C4-2B (cell line): ENCODE data around the gene AGBL4.

ENCODE experiments used
- H3K27ac ChIP-seq: fragments of 450-650 bp; 2 replicates; pipeline ENCODE4 v1.5.1; 2017
- ZFX ChIP-seq: fragments of 450-650 bp; IDR thresholded peaks from 2 replicates; pipeline ENCODE4 v1.6.1; 2017
- TF ChIP-seq, protein P1 (sequence below): fragments of 450-650 bp; conservative IDR thresholded peaks from 2 replicates; pipeline ENCODE4 v1.5.1; 2017; ENCODE audit warnings: mild to moderate bottlenecking

Gene AGBL4

DNA sequence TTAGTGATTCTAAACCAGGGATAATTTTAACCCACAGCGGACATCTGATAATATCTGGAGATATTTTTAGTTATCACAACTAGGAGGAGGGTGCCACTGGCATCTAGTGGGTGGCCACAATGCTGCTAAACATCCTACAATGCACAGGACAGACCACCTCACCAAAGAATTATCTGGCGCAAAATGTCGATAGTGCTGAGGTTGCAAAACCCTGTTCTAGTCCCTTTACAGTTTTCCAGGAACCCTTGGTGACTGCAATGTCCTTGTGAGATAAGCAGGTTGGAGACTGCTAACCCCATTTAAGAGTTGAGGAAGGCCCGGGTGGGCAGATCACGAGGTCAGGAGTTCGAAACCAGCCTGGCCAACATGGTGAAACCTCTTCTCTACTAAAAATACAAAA is 1083.9 kb downstream of the AGBL4 start:
- no peak overlapping the region for H3K27ac ChIP-seq
- no peak for TF ChIP-seq ZFX

DNA sequence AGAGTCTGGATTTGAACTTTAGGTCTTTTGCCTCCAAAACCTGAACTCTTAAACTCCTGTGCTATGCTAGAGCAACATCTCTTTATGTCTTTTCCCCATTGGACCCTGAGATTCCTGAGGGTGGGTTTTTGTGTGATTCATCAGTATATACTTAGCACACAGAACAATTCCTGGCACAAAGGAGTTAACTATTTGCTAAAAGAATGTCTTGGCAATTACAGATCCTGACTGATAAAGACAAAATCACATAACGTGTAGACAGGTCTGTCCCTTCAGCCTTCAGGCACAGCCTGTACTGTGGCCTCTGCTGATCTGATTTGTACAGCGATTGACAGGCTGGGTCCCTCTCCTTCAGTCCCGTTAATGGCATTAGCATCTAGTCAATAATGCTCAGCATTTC is 1084.7 kb downstream of the AGBL4 start:
- no peak overlapping the region for H3K27ac ChIP-seq
- TF ChIP-seq, protein P1, sequence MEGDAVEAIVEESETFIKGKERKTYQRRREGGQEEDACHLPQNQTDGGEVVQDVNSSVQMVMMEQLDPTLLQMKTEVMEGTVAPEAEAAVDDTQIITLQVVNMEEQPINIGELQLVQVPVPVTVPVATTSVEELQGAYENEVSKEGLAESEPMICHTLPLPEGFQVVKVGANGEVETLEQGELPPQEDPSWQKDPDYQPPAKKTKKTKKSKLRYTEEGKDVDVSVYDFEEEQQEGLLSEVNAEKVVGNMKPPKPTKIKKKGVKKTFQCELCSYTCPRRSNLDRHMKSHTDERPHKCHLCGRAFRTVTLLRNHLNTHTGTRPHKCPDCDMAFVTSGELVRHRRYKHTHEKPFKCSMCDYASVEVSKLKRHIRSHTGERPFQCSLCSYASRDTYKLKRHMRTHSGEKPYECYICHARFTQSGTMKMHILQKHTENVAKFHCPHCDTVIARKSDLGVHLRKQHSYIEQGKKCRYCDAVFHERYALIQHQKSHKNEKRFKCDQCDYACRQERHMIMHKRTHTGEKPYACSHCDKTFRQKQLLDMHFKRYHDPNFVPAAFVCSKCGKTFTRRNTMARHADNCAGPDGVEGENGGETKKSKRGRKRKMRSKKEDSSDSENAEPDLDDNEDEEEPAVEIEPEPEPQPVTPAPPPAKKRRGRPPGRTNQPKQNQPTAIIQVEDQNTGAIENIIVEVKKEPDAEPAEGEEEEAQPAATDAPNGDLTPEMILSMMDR = no peak
- TF ChIP-seq ZFX = no peak

DNA sequence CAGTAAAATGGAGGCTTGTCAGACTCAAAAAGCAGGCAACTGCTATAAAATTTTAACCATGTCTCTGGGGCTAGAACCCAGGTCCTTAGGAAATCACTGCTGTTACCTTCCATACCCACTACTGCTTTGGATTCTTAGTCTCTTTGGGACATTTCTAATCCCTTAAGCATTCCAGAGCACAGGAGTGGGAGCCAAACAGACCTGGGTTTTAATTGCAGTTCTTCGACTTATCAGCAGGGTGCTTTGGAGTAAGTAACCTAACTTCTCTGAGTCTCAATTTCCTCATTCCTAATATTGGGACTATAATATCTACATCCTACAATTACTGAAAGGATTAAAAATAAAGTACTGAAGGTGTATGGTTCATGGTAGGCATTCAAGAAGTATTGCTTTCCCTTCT is 1086.0 kb downstream of the AGBL4 start:
- TF ChIP-seq, protein P1 = peak; percentile 50
- no peak for TF ChIP-seq ZFX
- no peak overlapping the region for H3K27ac ChIP-seq

DNA sequence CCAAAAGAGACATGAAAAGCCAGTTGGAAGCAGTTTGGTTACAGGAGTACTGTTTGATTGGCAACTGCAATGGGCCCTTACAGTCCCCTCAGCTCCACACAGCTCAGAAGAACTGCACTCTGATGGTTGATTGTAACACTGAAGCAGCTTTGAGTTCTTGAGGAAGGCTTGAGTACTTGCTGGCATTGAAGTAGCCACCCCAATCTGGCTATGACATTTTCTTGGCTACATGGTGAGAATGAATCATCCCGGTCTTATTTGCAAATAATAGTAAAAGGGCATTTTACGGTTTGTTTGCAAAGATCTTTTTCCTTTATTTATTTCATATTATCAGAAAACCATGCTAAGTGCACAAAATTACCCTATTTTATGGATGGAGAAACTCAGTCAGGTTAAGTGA is 1087.3 kb downstream of the AGBL4 start:
- H3K27ac ChIP-seq = no peak overlapping the region
- TF ChIP-seq, protein P1 = no peak
- TF ChIP-seq ZFX = no peak

DNA sequence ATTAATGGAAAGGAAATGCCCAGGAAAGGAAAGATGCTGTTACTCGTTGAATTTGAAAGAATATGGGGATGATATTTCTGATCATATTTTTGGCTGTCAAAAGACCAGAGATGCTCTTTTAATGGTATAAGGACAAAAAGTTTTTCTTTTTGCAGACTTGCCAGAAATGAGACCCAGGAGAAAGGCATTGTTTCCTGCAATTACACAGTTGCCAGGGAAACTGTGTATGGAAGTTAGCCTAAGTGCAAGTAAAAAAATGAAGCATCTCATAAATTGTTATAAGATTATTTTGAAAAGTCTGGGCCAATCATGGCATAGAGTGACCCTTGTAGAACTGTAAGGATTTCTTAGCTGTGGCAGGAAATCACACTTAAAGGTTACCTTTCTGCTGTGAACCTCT is 1091.4 kb downstream of the AGBL4 start:
- H3K27ac ChIP-seq = no peak overlapping the region
- no peak for TF ChIP-seq ZFX
- TF ChIP-seq, protein P1 = no peak

DNA sequence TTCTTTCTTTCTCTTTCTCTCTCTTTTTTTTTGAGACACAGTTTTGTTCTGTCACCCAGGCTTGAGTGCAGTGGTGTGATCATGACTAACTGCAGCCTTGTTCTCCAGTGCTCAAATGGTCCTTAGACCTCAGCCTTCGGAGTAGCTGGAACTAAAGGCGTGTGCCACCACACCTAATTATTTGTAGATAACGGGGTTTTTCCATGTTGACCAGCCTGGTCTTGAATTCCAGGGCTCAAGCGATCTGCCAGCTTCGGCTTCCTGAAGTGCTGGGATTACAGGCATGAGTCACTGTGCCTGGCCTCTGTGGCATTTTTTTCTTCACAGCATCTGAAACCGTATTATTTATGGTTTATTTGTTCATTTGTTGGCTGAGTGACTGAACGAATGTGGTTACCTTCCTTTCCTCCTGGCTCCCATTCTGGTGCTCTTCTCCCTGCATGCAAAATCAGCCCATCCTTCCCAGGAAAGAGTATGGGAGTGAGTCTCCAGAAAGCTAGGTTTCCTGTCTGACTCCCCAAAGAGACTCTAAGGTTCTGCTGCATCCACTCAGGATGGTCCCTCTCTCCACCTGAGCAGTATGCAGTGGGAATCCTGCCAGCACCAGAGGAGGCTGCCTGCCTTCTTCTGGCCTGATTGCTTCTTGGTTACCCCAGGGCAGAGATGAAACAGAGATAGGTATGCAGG is 1092.1 kb downstream of the AGBL4 start:
- TF ChIP-seq ZFX = no peak
- TF ChIP-seq, protein P1 = no peak
- H3K27ac ChIP-seq = no peak overlapping the region

DNA sequence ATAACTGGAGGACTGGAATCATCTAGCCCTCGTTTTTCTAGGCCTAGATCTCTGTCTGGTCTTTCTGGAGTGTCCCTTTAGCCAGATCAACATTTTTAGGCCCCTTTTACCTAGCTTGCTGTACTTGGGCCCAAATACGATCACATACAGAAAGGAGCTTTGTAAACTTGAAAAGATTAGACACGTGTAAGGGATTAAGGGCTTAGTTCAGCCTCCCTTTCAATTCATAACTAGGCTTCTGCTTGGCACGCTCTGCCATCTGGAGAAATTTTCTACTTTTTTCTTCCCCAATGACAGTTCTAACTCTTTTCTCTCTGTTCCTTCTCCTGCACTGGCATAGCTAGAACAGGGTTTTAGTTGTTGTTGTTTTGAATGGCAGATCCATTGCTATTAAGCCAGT is 1093.7 kb downstream of the AGBL4 start:
- TF ChIP-seq, protein P1 = no peak
- TF ChIP-seq ZFX = no peak
- H3K27ac ChIP-seq = no peak overlapping the region

DNA sequence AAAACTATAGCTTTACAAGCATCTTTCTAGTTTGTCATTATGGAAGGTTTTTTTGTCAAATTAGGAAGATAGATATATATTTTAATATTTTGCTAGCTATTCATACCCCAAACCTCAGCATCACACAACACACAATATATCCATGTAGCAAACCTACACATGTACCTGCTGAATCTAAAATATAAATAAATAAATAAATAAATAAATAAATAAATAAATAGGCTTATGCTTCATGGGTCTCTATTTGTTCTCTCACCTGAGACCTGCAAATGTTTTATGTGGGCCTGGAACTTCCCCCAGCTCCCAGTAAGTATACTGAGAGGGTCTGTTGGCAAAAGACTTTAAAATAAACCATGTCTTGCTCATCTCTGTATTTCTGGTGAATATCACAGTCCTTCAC is 1099.7 kb downstream of the AGBL4 start:
- TF ChIP-seq, protein P1 = no peak
- TF ChIP-seq ZFX = no peak
- H3K27ac ChIP-seq = no peak overlapping the region
